ENCODE measurements around the gene POU6F2. TPM values are rescaled to one million over a fixed set of nuclear protein-coding genes. Genes with fewer than 3 reads are reported as not detected.

Gene POU6F2
- total and polyA plus RNA-seq, 2 donors (not counting 1 experiment from before 2014, with no cell fraction given), result 0.47 TPM; not detected in 1

DNA sequence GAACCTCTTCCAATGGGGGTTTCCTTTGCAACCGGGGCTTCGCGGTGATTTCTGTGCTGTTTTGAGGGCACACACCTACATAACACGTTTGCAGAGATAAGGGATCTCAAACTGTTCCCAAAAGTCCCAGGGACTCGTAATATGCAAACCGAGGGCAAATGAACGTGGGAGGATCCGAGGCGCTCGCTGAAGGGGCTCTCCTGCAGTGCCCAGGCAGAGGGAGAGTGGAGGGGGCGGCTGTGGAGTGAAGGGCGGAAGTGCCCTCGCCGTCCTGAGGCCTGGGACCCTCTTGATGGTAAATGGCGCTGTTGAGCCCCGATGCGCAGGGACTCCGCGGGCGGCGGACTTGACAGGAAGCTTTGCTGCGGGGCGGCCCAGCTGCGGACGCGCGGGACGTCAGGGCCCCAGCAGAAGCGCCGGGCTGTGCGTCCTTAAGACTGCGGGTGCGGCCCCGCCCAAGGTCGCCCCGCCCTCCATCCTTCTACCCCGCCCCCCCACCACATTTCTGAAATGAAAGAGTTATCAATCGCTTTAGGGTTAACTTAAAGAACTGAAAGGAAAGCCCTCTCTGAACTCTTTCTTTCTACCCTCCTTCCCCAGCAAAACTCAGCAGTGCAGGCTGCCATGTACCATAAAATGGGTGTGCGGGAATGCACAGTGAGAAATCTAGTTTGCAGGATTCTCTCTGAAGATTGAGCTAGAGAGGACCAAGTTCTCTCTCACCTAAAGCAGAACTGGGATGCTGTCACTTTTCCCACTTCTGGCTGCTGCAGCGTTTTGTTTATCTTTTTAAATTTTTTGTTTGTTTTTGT is 436.7 kb downstream of the POU6F2 start:
- peak overlapping the region; percentile 95 for H3K4me2 ChIP-seq (replicated peaks; ENCODE audit: low read depth, low read length, poor library complexity, severe bottlenecking)
- peak; percentile 62 for DNase-seq
- intact Hi-C loops (cut with micrococcal nuclease), result loop anchor here (10.0 kb wide), 1 partner anchor 60 kb away; no protein-coding TSS in a partner anchor
- no peak for TF ChIP-seq EZH2 (IDR thresholded peaks at IDR 0.05; ENCODE audit: borderline replicate concordance, insufficient read depth, low read depth, low read length, poor library complexity, severe bottlenecking)
- TF ChIP-seq, protein P1, sequence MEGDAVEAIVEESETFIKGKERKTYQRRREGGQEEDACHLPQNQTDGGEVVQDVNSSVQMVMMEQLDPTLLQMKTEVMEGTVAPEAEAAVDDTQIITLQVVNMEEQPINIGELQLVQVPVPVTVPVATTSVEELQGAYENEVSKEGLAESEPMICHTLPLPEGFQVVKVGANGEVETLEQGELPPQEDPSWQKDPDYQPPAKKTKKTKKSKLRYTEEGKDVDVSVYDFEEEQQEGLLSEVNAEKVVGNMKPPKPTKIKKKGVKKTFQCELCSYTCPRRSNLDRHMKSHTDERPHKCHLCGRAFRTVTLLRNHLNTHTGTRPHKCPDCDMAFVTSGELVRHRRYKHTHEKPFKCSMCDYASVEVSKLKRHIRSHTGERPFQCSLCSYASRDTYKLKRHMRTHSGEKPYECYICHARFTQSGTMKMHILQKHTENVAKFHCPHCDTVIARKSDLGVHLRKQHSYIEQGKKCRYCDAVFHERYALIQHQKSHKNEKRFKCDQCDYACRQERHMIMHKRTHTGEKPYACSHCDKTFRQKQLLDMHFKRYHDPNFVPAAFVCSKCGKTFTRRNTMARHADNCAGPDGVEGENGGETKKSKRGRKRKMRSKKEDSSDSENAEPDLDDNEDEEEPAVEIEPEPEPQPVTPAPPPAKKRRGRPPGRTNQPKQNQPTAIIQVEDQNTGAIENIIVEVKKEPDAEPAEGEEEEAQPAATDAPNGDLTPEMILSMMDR (IDR thresholded peaks at IDR 0.05), result no peak
- peak overlapping the region; percentile 76 for H3K9ac ChIP-seq (ENCODE audit: low read length)
- H3K27me3 ChIP-seq (replicated peaks in 1 of 4; ENCODE audit: control extremely low read depth in 1 of 4, control insufficient read depth in 3 of 4, insufficient read depth in 4 of 4, low read length in 3 of 4), result peaks cover 0 to 5% (median 0%) of the 10 kb centered on the region in 4 experiments
- no peaks in the 10 kb centered on the region for H4K20me1 ChIP-seq (ENCODE audit: control insufficient read depth, insufficient read depth, low read length, poor library complexity, severe bottlenecking)
- H3K79me2 ChIP-seq (ENCODE audit: control insufficient read depth, insufficient read depth, low read length), result no peaks in the 10 kb centered on the region
- H3K27me3 Mint-ChIP-seq, result peaks cover 23% of the 10 kb centered on the region
- H3K4me3 Mint-ChIP-seq, result peak overlapping the region; percentile 85
- peak overlapping the region; percentile 94 for H2AFZ ChIP-seq (ENCODE audit: insufficient read depth, low read depth, low read length, poor library complexity, severe bottlenecking)
- H3K9me3 Mint-ChIP-seq (ENCODE audit: insufficient read depth), result no peaks in the 10 kb centered on the region
- no peaks in the 10 kb centered on the region for H3K36me3 ChIP-seq (replicated peaks in 1 of 2; ENCODE audit: control extremely low read depth in 1 of 2, control insufficient read depth in 1 of 2, extremely low read depth in 1 of 2, insufficient read depth in 2 of 2, low read length in 1 of 2)
- H3K27ac ChIP-seq (ENCODE audit: low read length in 2 of 2), result peak overlapping the region in 1 of 2 donors; percentile 23
- POLR2A ChIA-PET, result no interaction called here
- ATAC-seq (ENCODE audit: low read depth), result peak; percentile 86
- no peak overlapping the region for H3K27ac Mint-ChIP-seq
- peaks cover 11% of the 10 kb centered on the region for H3K4me1 Mint-ChIP-seq
- WGBS (ENCODE audit: insufficient coverage), result 1% methylated on average over 24 of the region's 40 CpGs
- no peaks in the 10 kb centered on the region for H3K9me3 ChIP-seq (ENCODE audit: control extremely low read depth in 1 of 3, control insufficient read depth in 2 of 3, insufficient read depth in 1 of 3, low read length in 2 of 3)
- H3K4me1 ChIP-seq (ENCODE audit: control insufficient read depth in 2 of 2, insufficient read depth in 2 of 2, low read length in 2 of 2), result peaks cover 3 to 13% of the 10 kb centered on the region in 2 donors
- CTCF ChIA-PET, result interaction anchor here (1.5 kb wide), 1 partner anchor 48 kb away, joined by 3 read pairs; no protein-coding TSS in a partner anchor
- H3K4me3 ChIP-seq (ENCODE audit: control extremely low read depth in 1 of 5, extremely low read depth in 1 of 5, insufficient read depth in 1 of 5, low read depth in 2 of 5, low read length in 4 of 5), result peak overlapping the region; percentile 41 to 92 (median 71)
